GM18505 (cell line): ENCODE measurements around the gene CYGB.

Experiments
- ATAC-seq: cut with Tn5 transposase; IDR thresholded peaks from one replicate; pipeline ENCODE4 v1.9.1; 2021; ENCODE audit not compliant: unreplicated experiment
- POLR2A ChIP-seq: IDR thresholded peaks from 4 replicates; pipeline ENCODE4 v1.6.1; 2011; ENCODE audit warnings: borderline replicate concordance; ENCODE audit not compliant: insufficient read depth, insufficient read length; ENCODE audit errors: extremely low read depth

CYGB gene

DNA sequence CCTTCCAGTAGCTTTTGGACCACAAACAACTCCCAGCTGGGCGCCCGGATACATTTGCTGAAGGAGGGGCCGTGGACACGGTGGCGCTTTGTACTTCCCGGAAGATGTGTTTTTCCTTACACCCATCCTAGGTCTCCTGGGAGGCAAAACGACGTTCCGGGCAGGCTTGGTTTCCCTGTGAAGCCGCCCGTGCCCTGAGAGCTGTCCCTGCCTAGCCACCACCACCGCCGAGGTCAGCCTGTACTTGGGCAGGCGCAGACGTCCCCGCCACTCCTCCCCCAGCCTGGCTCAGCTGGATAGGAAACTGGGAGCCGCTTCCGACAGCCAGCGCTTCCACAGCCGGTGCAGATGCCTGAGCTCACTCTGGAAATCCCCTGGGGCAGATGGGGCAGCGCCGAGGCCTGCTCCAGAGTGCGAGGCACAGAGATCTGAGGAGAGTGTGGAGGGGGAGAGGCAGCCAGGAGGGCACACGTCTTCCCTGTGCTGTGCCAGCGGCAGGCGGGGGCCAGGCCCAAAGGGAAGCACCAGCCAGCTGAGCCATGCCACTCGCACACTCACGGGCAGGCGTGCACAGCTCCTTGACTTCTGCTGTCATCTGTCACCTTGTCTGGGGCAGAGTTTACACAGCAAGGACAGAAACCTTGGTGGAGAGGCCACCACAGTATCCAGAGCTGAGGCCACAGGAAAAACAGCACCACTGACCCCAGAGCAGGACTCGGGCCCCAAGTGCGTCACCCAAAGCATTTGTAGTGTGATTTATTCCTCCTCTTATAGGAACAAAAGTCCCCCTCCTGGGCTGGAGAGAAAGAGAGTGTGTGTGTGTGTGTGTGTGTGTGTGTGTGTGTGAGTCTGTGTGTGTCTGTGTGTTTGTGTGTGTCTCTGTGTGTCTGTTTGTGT lies 39.3 kb downstream of the CYGB start:
- ATAC-seq: no peak
- peak; percentile 42 for TF ChIP-seq POLR2A

DNA sequence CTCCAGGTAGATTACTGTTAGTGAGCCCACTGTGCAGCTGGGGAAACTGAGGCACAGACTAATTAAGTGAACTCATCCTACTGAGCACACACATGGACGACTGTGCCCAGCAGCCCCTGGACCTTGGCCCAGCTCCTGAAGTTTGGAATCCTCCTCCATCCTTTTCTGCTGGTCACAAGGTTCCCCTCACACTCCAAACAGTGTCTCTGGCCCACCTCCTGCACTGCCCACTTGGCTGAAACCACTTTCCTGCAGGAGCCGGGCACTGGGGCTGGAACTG lies 39.9 kb downstream of the CYGB start:
- no peak for TF ChIP-seq POLR2A
- no peak for ATAC-seq

DNA sequence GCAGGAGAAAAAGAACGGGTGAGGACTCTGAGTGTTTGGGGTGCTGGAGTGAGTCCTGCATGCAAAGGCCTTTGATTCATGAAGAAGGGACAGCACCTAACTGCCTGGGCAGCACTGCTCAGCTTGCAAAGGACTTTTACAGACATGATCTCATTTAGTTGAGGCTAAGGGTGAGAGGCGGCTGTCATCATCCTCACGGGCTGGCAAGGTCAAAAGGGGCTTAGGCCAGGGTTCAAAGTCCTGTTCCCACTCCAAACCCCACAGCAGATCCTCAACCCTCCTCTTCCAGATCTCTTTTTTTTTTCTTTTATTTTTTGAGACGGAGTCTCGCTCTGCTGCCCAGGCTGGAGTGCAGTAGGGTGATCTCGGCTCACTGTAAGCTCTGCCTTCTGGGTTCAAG lies 41.0 kb downstream of the CYGB start:
- ATAC-seq: no peak
- TF ChIP-seq POLR2A: no peak

GRCh38 chr17:76495663-76496400 lies 41.7 kb downstream of the CYGB start:
- TF ChIP-seq POLR2A: no peak
- no peak for ATAC-seq

DNA sequence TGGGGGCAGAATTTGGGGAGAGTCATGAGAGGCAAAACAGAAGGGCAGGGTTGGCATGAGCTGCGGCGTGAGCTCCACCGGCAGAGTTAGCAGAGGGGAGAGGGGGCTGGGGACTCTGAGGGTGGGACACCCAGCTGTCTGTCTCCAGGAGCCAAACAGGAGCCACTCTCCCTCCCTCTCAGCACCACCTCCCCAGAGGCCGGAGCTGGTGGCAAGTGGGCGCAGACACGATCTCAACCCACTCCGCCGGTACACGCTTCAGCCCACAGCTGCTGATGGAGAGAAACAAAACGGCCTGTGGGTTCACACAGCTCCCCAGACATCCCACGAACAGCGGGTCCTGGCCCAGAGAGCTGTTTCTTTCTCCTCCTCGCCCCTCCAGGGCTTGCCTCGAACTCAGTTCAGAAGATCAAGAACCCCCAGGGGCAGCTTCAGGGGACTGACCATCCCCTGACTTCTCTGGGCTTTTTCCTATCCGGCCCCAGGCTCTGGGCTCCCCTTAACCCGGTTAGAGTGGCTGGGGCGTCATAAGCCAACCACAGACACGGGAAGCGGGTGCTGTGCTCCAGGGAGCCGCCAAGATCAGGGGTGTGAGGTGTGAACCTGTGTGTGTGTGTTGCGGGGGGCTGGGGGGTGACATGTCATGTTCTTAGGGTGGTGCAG lies 43.9 kb downstream of the CYGB start:
- ATAC-seq: no peak
- no peak for TF ChIP-seq POLR2A

DNA sequence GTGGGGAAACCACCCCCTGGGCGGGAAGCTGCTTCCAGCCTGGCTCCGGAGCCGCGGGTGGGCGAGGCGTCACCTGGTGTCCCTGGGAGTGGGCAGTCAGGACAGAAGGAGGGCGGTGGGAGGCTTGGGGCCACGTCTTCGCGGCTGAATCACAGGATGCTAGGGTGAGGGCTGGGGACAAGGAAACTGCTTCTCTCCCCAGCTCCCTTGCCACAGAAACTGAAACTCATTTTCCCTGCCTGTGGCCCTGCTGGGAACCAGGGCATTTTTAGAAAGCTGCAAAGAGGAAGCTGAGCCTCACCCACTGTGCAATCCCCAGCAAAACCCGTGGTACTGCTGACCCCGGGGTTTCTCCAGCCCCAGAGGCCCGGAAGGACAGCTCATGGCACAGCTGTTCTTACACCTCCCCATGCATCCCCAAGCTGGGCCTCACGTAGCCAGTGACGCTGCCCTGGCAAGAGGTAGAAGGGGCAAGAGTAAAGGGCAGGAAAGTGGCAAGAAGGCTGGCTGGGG lies 44.5 kb downstream of the CYGB start:
- peak; percentile 43 for ATAC-seq
- TF ChIP-seq POLR2A: peak; percentile 41

GRCh38 chr17:76492123-76492988 lies 45.2 kb downstream of the CYGB start:
- ATAC-seq: peak; percentile 38
- TF ChIP-seq POLR2A: peak; percentile 50

- TF ChIP-seq POLR2A: peak; percentile 3
- ATAC-seq: peak; percentile 4
Measured at GRCh38 chr17:76491271-76492122, 46.0 kb downstream of the CYGB start.

DNA sequence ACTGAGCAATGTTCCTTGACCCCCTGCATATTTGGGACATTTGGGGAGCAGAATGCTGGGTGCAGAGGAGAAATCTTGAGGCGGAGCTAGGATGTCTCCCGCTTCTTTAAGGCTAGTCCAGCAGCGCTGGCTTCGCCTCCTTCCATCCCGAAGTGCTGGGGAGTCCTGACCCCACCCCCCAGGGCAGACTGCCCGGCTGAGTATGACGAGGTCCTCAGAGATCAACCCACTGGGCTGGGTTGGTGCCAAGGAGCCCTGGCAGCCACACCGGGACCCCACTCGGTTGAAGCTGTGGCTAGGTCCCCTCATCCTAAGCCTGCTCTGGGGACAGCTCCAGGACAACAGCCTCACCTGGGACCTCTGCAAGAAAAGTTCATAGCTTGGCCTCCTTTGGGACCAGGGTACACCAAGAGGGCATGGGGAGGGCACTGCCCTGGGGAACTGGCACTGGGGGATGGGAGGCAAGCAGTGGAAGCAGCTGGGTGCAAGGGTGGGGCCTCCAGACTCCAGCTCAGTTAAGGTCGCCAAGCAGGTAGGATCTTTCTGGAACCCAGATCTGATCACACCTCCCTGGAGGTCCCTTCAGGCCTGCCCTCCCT lies 47.3 kb downstream of the CYGB start:
- TF ChIP-seq POLR2A: no peak
- ATAC-seq: no peak

GRCh38 chr17:76487451-76488192 lies 49.9 kb downstream of the CYGB start:
- no peak for TF ChIP-seq POLR2A
- no peak for ATAC-seq

DNA sequence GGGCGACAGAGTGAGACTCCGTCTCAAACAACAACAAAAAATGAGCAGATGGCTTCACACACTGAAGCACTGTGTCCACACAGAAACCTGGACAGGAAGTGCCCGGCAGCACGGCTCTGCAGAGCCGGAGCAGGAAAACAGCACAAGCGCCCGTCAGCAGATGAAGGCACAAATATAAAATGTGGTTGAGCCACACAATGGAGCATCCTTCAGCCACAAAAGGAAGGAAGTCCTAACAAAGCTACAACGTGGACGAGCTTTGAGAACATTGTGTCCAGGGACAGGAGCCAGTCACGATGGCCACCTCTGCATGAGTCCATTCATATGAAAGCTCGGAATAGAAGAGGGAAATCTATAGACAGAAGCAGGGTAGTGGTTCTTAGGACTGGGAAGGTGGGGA lies 51.9 kb downstream of the CYGB start:
- TF ChIP-seq POLR2A: no peak
- no peak for ATAC-seq
